H1 (cell line): ENCODE measurements around the gene LRRC18. TPM values are rescaled to one million over a fixed set of nuclear protein-coding genes. Genes with fewer than 3 reads are reported as not detected.

Source experiments
- CTCF ChIA-PET: fragments of 300-600 bp; sonication (Branson Sonifier 250); formaldehyde crosslinking; loops from one replicate; lab custom pipeline; 2021; ENCODE audit not compliant: partially characterized antibody; lab: Charles Lee
- POLR2A ChIA-PET: fragments of 300-600 bp; sonication (Branson Sonifier 250); formaldehyde crosslinking; loops from one replicate; lab custom pipeline; 2021; ENCODE audit warnings: inconsistent platforms; ENCODE audit not compliant: partially characterized antibody; lab: Charles Lee
- DNase-seq, 2 experiments: peaks; one replicate each; pipeline versions ENCODE4 v3.0.0 to v3.0.0-alpha.2; 2010 to 2022; ENCODE audit warnings: low spot score in 2 of 2, low read depth in 1 of 2, mixed read lengths in 1 of 2
- FAIRE-seq: peaks from 2 replicates; lab custom pipeline; 2011; peaks lifted over from hg19 to GRCh38; lab: Jason Lieb, UNC
- H2AFZ ChIP-seq: 2 replicates; pipeline ENCODE4 v1.8.1; 2012; ENCODE audit warnings: low read length, inconsistent platforms
- H2AK5ac ChIP-seq: 2 replicates; pipeline ENCODE4 v1.6.1; 2013; ENCODE audit warnings: low read depth, low read length
- H2BK120ac ChIP-seq: replicated peaks from 2 replicates; pipeline ENCODE3; 2013; ENCODE audit warnings: low read depth, low read length, inconsistent platforms
- H2BK12ac ChIP-seq: 2 replicates; pipeline ENCODE4 v1.6.1; 2013; ENCODE audit warnings: low read depth, low read length
- H2BK15ac ChIP-seq: 2 replicates; pipeline ENCODE4 v1.6.1; 2013; ENCODE audit warnings: low read length
- H2BK20ac ChIP-seq: 2 replicates; pipeline ENCODE4 v1.6.1; 2013; ENCODE audit warnings: low read length
- H2BK5ac ChIP-seq: 2 replicates; pipeline ENCODE4 v1.6.1; 2013; ENCODE audit warnings: low read depth, low read length
- H3K14ac ChIP-seq: 2 replicates; pipeline ENCODE4 v1.6.1; 2013; ENCODE audit warnings: inconsistent platforms; ENCODE audit not compliant: insufficient read length
- H3K18ac ChIP-seq: 2 replicates; pipeline ENCODE4 v1.6.1; 2013; ENCODE audit warnings: low read length; ENCODE audit errors: extremely low read depth
- H3K23ac ChIP-seq: 2 replicates; pipeline ENCODE4 v1.6.1; 2013; ENCODE audit warnings: inconsistent platforms; ENCODE audit not compliant: insufficient read length
- H3K23me2 ChIP-seq: 2 replicates; pipeline ENCODE4 v1.6.1; 2013; ENCODE audit warnings: low read depth, low read length
- H3K27ac ChIP-seq: 2 replicates; pipeline ENCODE4 v1.6.1; 2011; ENCODE audit warnings: low read depth, low read length, inconsistent platforms
- H3K27me3 ChIP-seq, 4 experiments: replicated peaks in 1 of 4; 1 replicate in 1 of 4; 2 replicates in 3 of 4; pipeline versions ENCODE4 v1.6.1 to v1.8.1; 2011 to 2013; ENCODE audit warnings: low read length in 3 of 4, mild to moderate bottlenecking in 3 of 4, inconsistent platforms in 2 of 4, mixed read lengths in 2 of 4, moderate library complexity in 1 of 4; ENCODE audit not compliant: control insufficient read depth in 3 of 4, insufficient read depth in 3 of 4; ENCODE audit errors: extremely low read depth in 1 of 4
- H3K36me3 ChIP-seq, 4 experiments: 2 replicates each; pipeline versions ENCODE4 v1.6.1 to v1.8.1; 2011 to 2013; ENCODE audit warnings: mild to moderate bottlenecking in 4 of 4, low read length in 3 of 4, moderate library complexity in 2 of 4, control low read depth in 1 of 4, inconsistent platforms in 1 of 4; ENCODE audit not compliant: insufficient read depth in 4 of 4, control insufficient read depth in 2 of 4
- H3K4ac ChIP-seq: replicated peaks from 2 replicates; pipeline ENCODE3; 2013; ENCODE audit warnings: low read length, low read depth, mixed read lengths, inconsistent platforms; ENCODE audit not compliant: insufficient read length
- H3K4me1 ChIP-seq, 4 experiments: replicated peaks in 1 of 4; 1 replicate in 1 of 4; 2 replicates in 3 of 4; pipeline versions ENCODE4 v1.6.1 to v1.8.1; 2011 to 2013; ENCODE audit warnings: low read length in 3 of 4, inconsistent platforms in 2 of 4, mixed read lengths in 1 of 4; ENCODE audit not compliant: insufficient read depth in 4 of 4, control insufficient read depth in 3 of 4
- H3K4me2 ChIP-seq, 2 experiments: 2 replicates each; pipeline versions ENCODE4 v1.6.1 to v1.8.1; 2011 to 2013; ENCODE audit warnings: low read depth in 2 of 2, low read length in 2 of 2, control low read depth in 1 of 2, inconsistent platforms in 1 of 2, mild to moderate bottlenecking in 1 of 2; ENCODE audit not compliant: insufficient read depth in 1 of 2
- H3K4me3 ChIP-seq, 4 experiments: fragments of 200-600, 300-600 bp in 1 of 4; sonication (generic), shearing (Covaris generic), sonication (Bioruptor Twin) in 1 of 4; 2 replicates each; pipeline versions ENCODE4 v1.5.1 to v1.8.1; 2011 to 2016; ENCODE audit warnings: low read length in 4 of 4, low read depth in 3 of 4, control low read depth in 2 of 4, inconsistent platforms in 2 of 4, mild to moderate bottlenecking in 2 of 4, mixed read lengths in 1 of 4, moderate library complexity in 1 of 4; ENCODE audit not compliant: insufficient read depth in 2 of 4; ENCODE audit errors: extremely low read depth in 1 of 4
- H3K56ac ChIP-seq: replicated peaks from 2 replicates; pipeline ENCODE3; 2013; ENCODE audit warnings: low read depth, mild to moderate bottlenecking, mixed read lengths, low read length, inconsistent platforms; ENCODE audit not compliant: insufficient read length
- H3K79me1 ChIP-seq: 2 replicates; pipeline ENCODE4 v1.6.1; 2013; ENCODE audit warnings: low read depth, low read length, control low read depth
- H3K79me2 ChIP-seq, 2 experiments: 2 replicates each; pipeline versions ENCODE4 v1.6.1 to v1.8.1; 2012 to 2013; ENCODE audit warnings: low read length in 2 of 2, mild to moderate bottlenecking in 2 of 2, inconsistent platforms in 1 of 2; ENCODE audit not compliant: insufficient read depth in 2 of 2, control insufficient read depth in 1 of 2
- H3K9ac ChIP-seq, 4 experiments: replicated peaks in 1 of 4; 1 replicate in 1 of 4; 2 replicates in 3 of 4; pipeline versions ENCODE4 v1.6.1 to v1.8.1; 2011 to 2013; ENCODE audit warnings: low read depth in 3 of 4, low read length in 3 of 4, control low read depth in 2 of 4, mild to moderate bottlenecking in 2 of 4, moderate library complexity in 2 of 4, inconsistent platforms in 1 of 4; ENCODE audit errors: extremely low read depth in 1 of 4
- H3K9me3 ChIP-seq, 2 experiments: 2 replicates each; pipeline versions ENCODE4 v1.6.1 to v1.8.1; 2012 to 2013; ENCODE audit warnings: mild to moderate bottlenecking in 2 of 2, moderate library complexity in 2 of 2, control low read depth in 1 of 2, inconsistent platforms in 1 of 2, low read depth in 1 of 2, low read length in 1 of 2, mixed read lengths in 1 of 2; ENCODE audit not compliant: insufficient read depth in 2 of 2
- H4K20me1 ChIP-seq, 2 experiments: replicated peaks in 1 of 2; 2 replicates each; pipeline versions ENCODE3 to v1.8.1; 2011 to 2013; ENCODE audit warnings: inconsistent platforms in 2 of 2, low read length in 2 of 2, mild to moderate bottlenecking in 1 of 2; ENCODE audit not compliant: insufficient read depth in 2 of 2, control insufficient read depth in 1 of 2
- H4K5ac ChIP-seq: 2 replicates; pipeline ENCODE4 v1.6.1; 2013; ENCODE audit warnings: low read length, low read depth, mixed read lengths, inconsistent platforms; ENCODE audit not compliant: insufficient read length
- H4K8ac ChIP-seq: 2 replicates; pipeline ENCODE4 v1.8.0; 2013; ENCODE audit warnings: mild to moderate bottlenecking, moderate library complexity, low read length, inconsistent platforms; ENCODE audit not compliant: insufficient read depth; ENCODE audit errors: extremely low read depth
- H4K91ac ChIP-seq: replicated peaks from 2 replicates; pipeline ENCODE3; 2013; ENCODE audit warnings: low read length, mixed read lengths, inconsistent platforms; ENCODE audit not compliant: insufficient read length
- BACH1 ChIP-seq: IDR thresholded peaks from 2 replicates; pipeline ENCODE4 v1.6.1; 2012; ENCODE audit warnings: low read length, improper control_type of control experiment
- BCL11A ChIP-seq, 2 experiments: IDR thresholded peaks; one replicate each; pipeline ENCODE4 v1.6.1; 2011; ENCODE audit warnings: low read depth in 2 of 2, low read length in 2 of 2, mild to moderate bottlenecking in 2 of 2
- CEBPB ChIP-seq: IDR thresholded peaks from 2 replicates; pipeline ENCODE4 v1.6.1; 2012; ENCODE audit warnings: low read depth, low read length
- CHD2 ChIP-seq: IDR thresholded peaks from 2 replicates; pipeline ENCODE4 v1.6.1; 2012; ENCODE audit warnings: low read length, improper control_type of control experiment
- EZH2 ChIP-seq: fragments of 200-600 bp; sonication (generic); IDR thresholded peaks from 2 replicates; pipeline ENCODE4 v1.7.1; 2012; ENCODE audit warnings: low read depth, mild to moderate bottlenecking, moderate library complexity, low read length, inconsistent platforms; ENCODE audit not compliant: severe bottlenecking
- MAFK ChIP-seq: IDR thresholded peaks from 2 replicates; pipeline ENCODE4 v1.6.1; 2012; ENCODE audit warnings: low read depth, mild to moderate bottlenecking, improper control_type of control experiment, low read length
- RBBP5 ChIP-seq: IDR thresholded peaks from 2 replicates; pipeline ENCODE4 v1.7.1; 2012; ENCODE audit warnings: low read depth, mild to moderate bottlenecking, inconsistent platforms, low read length, moderate library complexity, borderline replicate concordance
- SP2 ChIP-seq: IDR thresholded peaks from 2 replicates; pipeline ENCODE4 v1.6.1; 2012; ENCODE audit warnings: mild to moderate bottlenecking, low read length, inconsistent platforms
- SP4 ChIP-seq: IDR thresholded peaks from 2 replicates; pipeline ENCODE4 v1.6.1; 2012; ENCODE audit warnings: low read length, inconsistent platforms
- SUZ12 ChIP-seq: fragments of 200-600 bp; sonication (generic); IDR thresholded peaks from 2 replicates; pipeline ENCODE4 v1.6.1; 2012; ENCODE audit warnings: mild to moderate bottlenecking, inconsistent platforms, low read length, moderate library complexity, mixed read lengths
- TEAD4 ChIP-seq: IDR thresholded peaks from 2 replicates; pipeline ENCODE4 v1.6.1; 2012; ENCODE audit warnings: low read depth, low read length, inconsistent platforms, mixed read lengths
- YY1 ChIP-seq: IDR thresholded peaks from 2 replicates; pipeline ENCODE4 v1.6.1; 2011; ENCODE audit warnings: low read depth, mild to moderate bottlenecking, low read length
- WGBS, 2 experiments: shearing (Covaris generic) in 1 of 2; methylation state at CpG; one replicate each; pipeline versions ENCODE4 v1.1.6 to v1.1.7; 2013 to 2015; ENCODE audit warnings: low lambda C conversion rate in 2 of 2, mixed read lengths in 2 of 2, inconsistent platforms in 1 of 2, low coverage in 1 of 2, missing lambda C conversion rate in 1 of 2; ENCODE audit not compliant: insufficient replicate concordance in 2 of 2, insufficient coverage in 1 of 2, insufficient read length in 1 of 2; ENCODE audit errors: extremely low coverage in 1 of 2, missing lambda C conversion rate in 1 of 2; 5-methylcytosine and 5-hydroxymethylcytosine counted together
- polyA plus RNA-seq, 7 experiments: library from polyadenylated mRNA; depleted of rRNA in 3 of 7; stranded (reverse) in 5 of 7; unstranded in 2 of 7; fragments of >200 nt in 5 of 7; fragments of 200-250 nt in 2 of 7; gene quantifications; 1 replicate in 5 of 7; 2 replicates in 1 of 7; 4 replicates in 1 of 7; pipeline versions ENCODE4 v1.2.1 to v1.2.3, GENCODE V29; 2011 to 2013; ENCODE audit warnings: missing spikeins in 2 of 7, mixed read lengths in 2 of 7
- total RNA-seq: library from RNA; stranded (reverse); fragmentation: NEBNext Ultra II Directional; extraction: Animal tissue kit (Norgen Biotek cat#: 25700); gene quantifications from 2 replicates; pipeline ENCODE4 v1.2.1, GENCODE V29; 2021
- TF ChIP-seq, protein P1 (sequence below): IDR thresholded peaks from 2 replicates; pipeline ENCODE4 v1.6.1; 2012; ENCODE audit warnings: inconsistent platforms
- TF ChIP-seq, protein P2 (sequence below): IDR thresholded peaks from 2 replicates; pipeline ENCODE4 v1.6.1; 2011; ENCODE audit warnings: low read length, improper control_type of control experiment

The LRRC18 gene
- total and polyA plus RNA-seq, 2 of the 8 experiments (the other 6 are each of a cell fraction or from before 2014, with no cell fraction given) = not detected

GRCh38 chr10:48946891-48947500 lies 7.4 kb upstream of the LRRC18 start:
- ChIA-PET CTCF (interaction anchor here (0.7 kb wide), 1 partner anchor 394 kb away, joined by 3 read pairs; no protein-coding TSS in a partner anchor), POLR2A (no interaction called here)
- H3K23me2 ChIP-seq = no peaks in the 10 kb centered on the region
- H3K9ac ChIP-seq = no peak overlapping the region
- no peaks in the 10 kb centered on the region for H3K9me3 ChIP-seq
- H3K27ac ChIP-seq = no peak overlapping the region
- DNase-seq = no peak
- no peak overlapping the region for H2AK5ac ChIP-seq
- H2AFZ ChIP-seq = no peak overlapping the region
- no peak overlapping the region for H3K4me3 ChIP-seq
- 92% methylated on average over 11 of the region's 12 CpGs; no CpG with 5 or more reads in 1 of the 2 experiments for WGBS, 2 experiments
- H2BK12ac ChIP-seq = 0 out of 2 replicates have a peak overlapping the region, but pooled peaks have one; percentile 35
- no peak overlapping the region for H3K4ac ChIP-seq
- no peak overlapping the region for H2BK120ac ChIP-seq
- no peak overlapping the region for H3K23ac ChIP-seq
- H4K91ac ChIP-seq = no peak overlapping the region
- H2BK5ac ChIP-seq = no peak overlapping the region
- no peak overlapping the region for H2BK15ac ChIP-seq
- H3K79me1 ChIP-seq = no peaks in the 10 kb centered on the region
- FAIRE-seq = no peak
- no peaks in the 10 kb centered on the region for H3K4me1 ChIP-seq
- H3K14ac ChIP-seq = no peak overlapping the region
- H3K27me3 ChIP-seq = no peaks in the 10 kb centered on the region
- no peak overlapping the region for H2BK20ac ChIP-seq
- no peak overlapping the region for H3K18ac ChIP-seq
- H4K8ac ChIP-seq = no peak overlapping the region
- H4K5ac ChIP-seq = no peak overlapping the region
- H3K79me2 ChIP-seq = no peaks in the 10 kb centered on the region
- no peaks in the 10 kb centered on the region for H3K36me3 ChIP-seq
- H3K56ac ChIP-seq = no peak overlapping the region
- H3K4me2 ChIP-seq = no peak overlapping the region
- peaks cover 0 to 1% of the 10 kb centered on the region in 2 experiments for H4K20me1 ChIP-seq
- TF ChIP-seq, protein P1, sequence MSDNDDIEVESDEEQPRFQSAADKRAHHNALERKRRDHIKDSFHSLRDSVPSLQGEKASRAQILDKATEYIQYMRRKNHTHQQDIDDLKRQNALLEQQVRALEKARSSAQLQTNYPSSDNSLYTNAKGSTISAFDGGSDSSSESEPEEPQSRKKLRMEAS = no peak
- TF ChIP-seq TEAD4 (no peak), BACH1 (no peak), SP2 (no peak), SP4 (no peak), YY1 (no peak), MAFK (no peak), SUZ12 (no peak), CHD2 (no peak), RBBP5 (no peak), CEBPB (no peak), EZH2 (no peak), BCL11A (IDR thresholded peaks at IDR 0.05; ENCODE audit: low read depth in 2 of 2, low read length in 2 of 2) (no peak)
- TF ChIP-seq, protein P2, sequence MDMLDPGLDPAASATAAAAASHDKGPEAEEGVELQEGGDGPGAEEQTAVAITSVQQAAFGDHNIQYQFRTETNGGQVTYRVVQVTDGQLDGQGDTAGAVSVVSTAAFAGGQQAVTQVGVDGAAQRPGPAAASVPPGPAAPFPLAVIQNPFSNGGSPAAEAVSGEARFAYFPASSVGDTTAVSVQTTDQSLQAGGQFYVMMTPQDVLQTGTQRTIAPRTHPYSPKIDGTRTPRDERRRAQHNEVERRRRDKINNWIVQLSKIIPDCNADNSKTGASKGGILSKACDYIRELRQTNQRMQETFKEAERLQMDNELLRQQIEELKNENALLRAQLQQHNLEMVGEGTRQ = no peak
